Liver (tissue), 3 donors: ENCODE data around the gene SBK2.

ENCODE experiments used
- ATF3 ChIP-seq: IDR thresholded peaks from 2 replicates; pipeline ENCODE4 v1.6.1; 2016; ENCODE audit warnings: antibody characterized with exemption
- CTCF ChIP-seq: fragments of 150-350 bp; IDR thresholded peaks from 2 replicates; pipeline ENCODE4 v1.5.1; 2017; ENCODE audit warnings: improper control_type of control experiment, low read depth, low read length; ENCODE audit not compliant: missing input control
- FOXA2 ChIP-seq: IDR thresholded peaks from 2 replicates; pipeline ENCODE4 v1.6.1; 2016; ENCODE audit warnings: antibody characterized with exemption
- GABPA ChIP-seq, 2 donors: IDR thresholded peaks in 1 of 2; conservative IDR thresholded peaks in 1 of 2; 2 replicates each; pipeline ENCODE4 v1.6.1; 2016; ENCODE audit warnings: antibody characterized with exemption in 2 of 2, mild to moderate bottlenecking in 1 of 2, moderate library complexity in 1 of 2
- JUND ChIP-seq, 2 donors: IDR thresholded peaks; 2 replicates each; pipeline ENCODE4 v1.6.1; 2016; ENCODE audit warnings: antibody characterized with exemption in 2 of 2
- MAX ChIP-seq: IDR thresholded peaks from 2 replicates; pipeline ENCODE4 v1.6.1; 2016; ENCODE audit warnings: antibody characterized with exemption
- RAD21 ChIP-seq, 2 donors: IDR thresholded peaks; 2 replicates each; pipeline ENCODE4 v1.6.1; 2016; ENCODE audit warnings: antibody characterized with exemption in 2 of 2, mild to moderate bottlenecking in 2 of 2
- REST ChIP-seq: IDR thresholded peaks from 2 replicates; pipeline ENCODE4 v1.6.1; 2016; ENCODE audit warnings: antibody characterized with exemption, mild to moderate bottlenecking
- RXRA ChIP-seq, 2 donors: IDR thresholded peaks; 2 replicates each; pipeline ENCODE4 v1.6.1; 2017 to 2018; ENCODE audit warnings: antibody characterized with exemption in 2 of 2, mild to moderate bottlenecking in 1 of 2
- SP1 ChIP-seq: IDR thresholded peaks from 2 replicates; pipeline ENCODE4 v1.6.1; 2018; ENCODE audit warnings: antibody characterized with exemption, mild to moderate bottlenecking
- TAF1 ChIP-seq: conservative IDR thresholded peaks from 2 replicates; pipeline ENCODE4 v1.6.1; 2016; ENCODE audit warnings: antibody characterized with exemption, mild to moderate bottlenecking
- YY1 ChIP-seq: IDR thresholded peaks from 2 replicates; pipeline ENCODE4 v1.6.1; 2016; ENCODE audit warnings: antibody characterized with exemption, mild to moderate bottlenecking
- donor health status: healthy.
- donor health status: healthy.

- TF ChIP-seq CTCF (no peak), GABPA (IDR thresholded peaks at IDR 0.05 in 1 of 2, conservative IDR thresholded peaks at IDR 0.05 in 1 of 2) (no peak), JUND (IDR thresholded peaks at IDR 0.05) (no peak), MAX (no peak), YY1 (no peak), ATF3 (no peak), SP1 (no peak), RAD21 (IDR thresholded peaks at IDR 0.05) (no peak), REST (no peak), TAF1 (no peak), RXRA (IDR thresholded peaks at IDR 0.05) (no peak), FOXA2 (no peak)
Measured at GRCh38 chr19:55544014-55544413, 7.1 kb upstream of the SBK2 start.
